Suppressor macrophage treated with lipopolysaccharide for 4 hours (primary cell): Measurements from ENCODE around the gene NMRK1.

Experiments
- DNase-seq: peaks from one replicate; pipeline ENCODE4 v3.0.0-alpha.2; 2020

NMRK1 gene

DNA sequence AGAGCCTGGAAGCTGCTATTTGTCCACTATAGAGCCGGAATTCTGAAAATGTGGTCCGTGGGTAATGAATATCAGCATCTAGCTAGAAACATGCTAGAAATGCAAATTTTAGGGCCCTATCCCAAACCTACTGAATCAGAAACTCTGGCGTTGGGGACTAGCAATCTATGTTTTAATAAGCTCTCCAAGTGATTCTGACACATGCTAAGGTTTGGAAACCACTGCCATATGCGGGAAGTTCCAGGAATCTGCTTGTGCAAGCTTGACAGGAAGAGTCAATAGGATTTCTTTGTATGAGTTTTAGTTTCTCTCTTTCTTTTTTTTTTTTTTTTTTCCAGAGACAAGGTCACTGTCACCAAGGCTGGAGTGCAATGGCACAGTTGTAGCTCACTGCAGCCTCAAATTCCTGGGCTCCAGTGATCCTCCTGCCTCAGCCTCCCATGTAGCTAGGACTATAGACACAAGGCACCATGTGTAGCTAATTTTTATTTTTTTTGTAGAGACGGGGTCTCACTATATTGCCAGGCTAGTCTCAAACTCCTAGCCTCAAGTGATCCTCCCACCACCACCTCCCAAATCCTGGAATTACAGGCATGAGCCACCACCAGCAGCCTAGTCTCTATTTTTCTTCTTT is 33.5 kb downstream of the NMRK1 start:
- peak; percentile 22 for DNase-seq

DNA sequence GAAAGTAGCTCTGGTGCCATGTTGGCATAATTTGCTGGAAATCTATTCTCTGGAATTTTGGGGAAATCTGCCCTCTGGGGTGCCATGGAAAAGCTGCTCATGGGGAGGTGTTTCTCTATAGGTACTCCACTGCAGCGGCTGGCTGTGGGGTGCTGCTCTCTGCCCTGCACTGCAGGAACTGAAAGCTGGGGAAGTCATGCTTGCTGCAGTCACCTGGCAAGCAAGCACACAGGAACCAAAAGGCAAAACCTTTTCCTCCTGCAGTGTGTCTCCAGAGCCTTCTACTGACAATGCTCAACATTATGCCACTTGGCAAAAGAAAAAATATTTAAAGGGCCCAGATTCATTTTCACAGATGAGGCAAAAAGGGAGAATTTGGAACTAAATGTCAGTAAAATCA is 34.1 kb downstream of the NMRK1 start:
- DNase-seq: no peak

- no peak for DNase-seq
These were observed 36.7 kb downstream of the NMRK1 start for GRCh38 chr9:75051285-75051684.

GRCh38 chr9:75047506-75047905 is 40.4 kb downstream of the NMRK1 start:
- no peak for DNase-seq

DNA sequence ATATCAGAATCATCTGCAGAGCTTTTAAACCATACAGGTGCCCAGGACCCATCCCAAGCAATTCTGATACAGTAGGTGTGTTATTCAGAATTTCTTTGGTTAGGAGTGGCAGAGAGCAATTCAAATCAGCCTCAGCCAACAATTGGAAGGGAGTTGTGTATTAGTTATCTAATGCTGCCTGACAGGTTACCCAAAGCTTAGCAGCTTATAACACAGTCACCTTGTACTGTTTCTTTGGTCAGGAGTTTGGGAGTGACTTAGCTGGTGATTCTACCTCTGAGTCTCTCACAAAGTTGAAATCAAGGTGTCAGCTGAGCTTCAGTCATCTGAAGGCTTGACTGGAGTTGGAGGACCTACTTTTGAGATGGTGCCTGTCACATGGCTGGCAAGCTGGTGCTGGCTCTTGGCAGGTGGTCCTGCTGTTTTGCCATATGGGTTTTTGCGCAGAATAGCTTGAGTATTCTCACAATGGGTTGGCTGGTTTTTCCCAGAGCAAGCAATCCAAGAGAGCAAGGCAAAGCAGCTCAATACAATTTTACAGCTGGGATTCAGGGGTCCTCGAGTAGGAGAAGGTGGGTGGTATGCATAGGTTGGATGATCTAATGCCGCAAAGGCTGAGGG is 41.1 kb downstream of the NMRK1 start:
- no peak for DNase-seq

- no peak for DNase-seq
These were observed 46.9 kb downstream of the NMRK1 start for GRCh38 chr9:75041041-75041440.

GRCh38 chr9:75039801-75040200 is 48.2 kb downstream of the NMRK1 start:
- peak; percentile 10 for DNase-seq

GRCh38 chr9:75039009-75039408 is 48.9 kb downstream of the NMRK1 start:
- no peak for DNase-seq

GRCh38 chr9:75036793-75037192 is 51.2 kb downstream of the NMRK1 start:
- DNase-seq: no peak

DNA sequence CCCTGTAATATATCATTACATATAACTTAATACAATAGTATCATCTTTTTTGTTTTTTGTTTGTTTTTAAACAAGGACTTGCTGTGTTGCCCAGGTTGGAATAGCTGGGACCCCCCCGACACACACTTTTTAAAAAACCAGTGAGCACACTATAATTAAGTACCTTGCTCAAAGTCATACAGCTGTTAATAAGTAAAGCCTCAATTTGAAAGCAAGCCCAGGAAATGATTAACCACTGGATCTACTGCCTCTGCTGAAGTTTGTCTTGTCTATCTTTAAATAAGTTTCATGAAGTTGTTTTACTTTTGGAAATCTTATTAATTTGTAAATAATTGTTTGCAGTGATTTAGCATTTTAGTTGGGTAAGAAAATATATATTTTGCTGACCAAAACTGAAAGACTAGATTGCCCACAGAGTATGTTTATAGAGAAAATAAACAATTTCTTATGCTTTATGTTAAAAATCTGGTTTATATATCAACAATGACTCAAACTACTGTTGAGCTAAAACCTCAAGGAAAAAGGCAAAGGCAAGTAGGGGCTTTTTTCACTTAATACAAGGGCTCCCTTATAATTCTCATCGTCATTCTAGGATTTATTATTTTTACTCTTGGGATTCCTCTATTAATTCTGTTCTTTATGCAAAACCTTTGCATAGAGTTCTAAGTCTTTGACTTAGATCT is 54.0 kb downstream of the NMRK1 start:
- no peak for DNase-seq

DNA sequence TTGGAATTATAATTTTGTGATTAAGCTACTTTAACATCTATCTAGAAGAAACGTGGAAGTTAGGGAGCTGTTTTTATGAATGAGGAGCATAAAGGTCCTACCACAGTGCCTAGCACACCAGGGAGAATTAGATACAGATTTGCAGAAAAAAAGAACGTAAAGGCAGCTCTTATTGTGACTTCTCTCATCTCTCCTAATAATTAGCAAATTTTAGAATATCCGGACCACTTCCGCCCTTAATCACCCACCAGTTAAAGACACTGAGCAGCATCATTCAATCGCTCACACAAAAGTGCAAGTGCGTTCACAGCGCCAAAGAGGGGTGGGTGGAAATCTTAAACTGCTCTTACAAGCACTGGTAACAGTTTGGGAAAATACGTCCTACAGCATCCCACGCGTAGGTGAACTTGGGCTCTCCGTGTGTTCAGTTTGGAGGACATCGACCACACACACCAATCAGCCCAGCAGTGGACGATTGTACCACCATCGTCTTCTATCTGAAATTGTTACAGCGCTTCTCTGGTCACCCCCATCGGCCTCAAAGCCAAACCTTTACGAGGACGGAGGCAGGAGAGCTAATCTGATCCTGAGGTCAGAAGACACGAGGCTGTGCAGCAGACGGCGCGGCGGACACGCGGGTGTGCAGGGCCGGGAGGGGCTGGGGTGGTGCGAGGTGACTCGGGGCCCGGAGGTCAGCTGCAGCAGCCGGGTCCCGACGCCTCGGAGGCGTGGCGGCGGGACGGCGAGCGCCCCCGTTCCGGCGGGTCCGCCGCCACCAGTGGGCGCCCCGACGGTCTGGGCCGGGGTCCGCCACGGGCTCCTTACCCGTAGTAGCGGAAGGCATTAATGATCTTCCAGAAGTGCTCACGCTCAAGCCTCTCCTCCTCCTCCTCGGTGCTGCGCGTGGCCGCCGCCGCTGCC is 60.5 kb downstream of the NMRK1 start:
- DNase-seq: peak; percentile 53

- DNase-seq: no peak
These were observed 64.1 kb downstream of the NMRK1 start for GRCh38 chr9:75023846-75024245.

DNA sequence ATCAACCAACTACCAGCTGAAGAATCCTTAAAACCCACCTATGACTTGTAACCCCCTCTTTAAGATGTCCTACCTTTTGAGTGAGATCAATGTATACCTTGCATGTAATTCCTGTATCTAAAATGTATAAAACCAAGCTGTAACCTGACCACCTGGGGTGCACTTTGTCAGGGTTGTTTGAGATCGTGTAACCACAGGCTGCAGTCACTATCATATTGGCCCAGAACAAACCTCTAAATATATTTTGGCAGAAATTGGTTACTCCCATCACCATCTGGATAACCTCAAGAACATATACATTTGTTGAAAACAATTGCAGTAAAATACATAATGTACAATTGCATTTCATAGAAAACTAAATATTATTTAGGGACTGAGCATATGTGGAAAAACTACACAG is 68.3 kb downstream of the NMRK1 start:
- no peak for DNase-seq

DNA sequence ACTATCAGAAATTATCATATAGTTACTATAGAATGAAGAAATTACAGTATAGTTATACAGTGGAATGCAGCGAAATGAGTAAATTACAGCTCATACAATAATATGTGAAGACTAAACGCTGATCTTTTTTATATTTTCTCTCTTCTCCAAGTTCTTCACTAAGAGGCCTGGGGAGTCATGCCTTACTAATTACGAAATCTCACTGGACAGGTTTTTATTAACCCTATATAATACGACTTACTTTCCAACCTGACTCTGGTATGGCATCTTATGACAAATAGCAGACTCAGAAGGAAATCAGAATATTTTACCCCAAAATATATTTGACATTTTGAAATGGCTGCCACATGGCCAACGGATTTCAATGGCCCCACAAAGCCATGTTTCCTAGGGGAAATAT is 68.9 kb downstream of the NMRK1 start:
- no peak for DNase-seq

DNA sequence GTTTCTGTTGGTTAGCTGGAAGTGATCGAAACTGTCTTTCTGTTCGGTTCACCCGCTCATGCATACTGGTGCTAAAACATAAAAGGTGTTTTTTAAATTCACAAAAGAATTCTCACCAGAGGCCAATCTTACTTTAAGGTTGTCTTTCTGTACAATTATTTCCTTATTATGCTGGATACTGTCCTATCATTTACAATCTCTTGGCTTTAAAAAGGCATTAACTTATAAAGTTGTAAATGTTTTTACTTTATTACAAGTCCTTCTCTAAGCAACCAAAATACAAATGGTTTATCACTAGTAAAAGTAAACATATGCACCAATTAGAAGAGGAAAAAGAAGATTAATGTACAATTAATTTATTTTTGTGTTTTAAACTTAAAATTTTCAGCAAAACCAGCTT is 70.6 kb downstream of the NMRK1 start:
- no peak for DNase-seq

DNA sequence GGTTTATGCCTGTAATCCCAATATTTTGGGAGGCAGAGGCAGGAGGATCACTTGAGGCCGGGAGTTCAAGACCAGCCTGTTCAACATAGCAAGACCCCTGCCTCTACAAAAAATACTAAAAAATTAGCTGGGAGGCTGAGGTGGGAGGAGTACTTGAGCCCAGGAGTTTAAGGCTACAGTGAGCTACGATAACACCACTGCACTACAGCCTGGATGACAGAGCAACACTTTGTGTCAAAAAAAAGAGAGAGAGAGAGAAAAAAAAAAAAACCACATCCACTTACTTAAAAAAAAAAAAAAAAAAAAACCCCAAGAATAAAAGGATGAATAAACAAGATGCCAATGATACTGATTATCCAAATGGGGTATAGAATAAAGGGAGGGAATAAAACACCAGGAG is 74.2 kb downstream of the NMRK1 start:
- no peak for DNase-seq
